Peyer's patch (tissue), 4 donors: ENCODE data around the gene MRPL46.

Source experiments
- CTCF ChIP-seq, 6 experiments: fragments of 450-650 bp in 4 of 6; fragments of 200-600 bp in 2 of 6; sonication (generic) in 1 of 6; IDR thresholded peaks; one replicate each; pipeline ENCODE4 v1.5.1; 2017 to 2019; ENCODE audit warnings: antibody characterized with exemption in 6 of 6, mild to moderate bottlenecking in 3 of 6, moderate library complexity in 1 of 6
- POLR2A ChIP-seq, 2 donors: fragments of 450-650 bp; IDR thresholded peaks; one replicate each; pipeline ENCODE4 v1.5.1; 2017; ENCODE audit warnings: antibody characterized with exemption in 2 of 2, mild to moderate bottlenecking in 2 of 2, moderate library complexity in 2 of 2

DNA sequence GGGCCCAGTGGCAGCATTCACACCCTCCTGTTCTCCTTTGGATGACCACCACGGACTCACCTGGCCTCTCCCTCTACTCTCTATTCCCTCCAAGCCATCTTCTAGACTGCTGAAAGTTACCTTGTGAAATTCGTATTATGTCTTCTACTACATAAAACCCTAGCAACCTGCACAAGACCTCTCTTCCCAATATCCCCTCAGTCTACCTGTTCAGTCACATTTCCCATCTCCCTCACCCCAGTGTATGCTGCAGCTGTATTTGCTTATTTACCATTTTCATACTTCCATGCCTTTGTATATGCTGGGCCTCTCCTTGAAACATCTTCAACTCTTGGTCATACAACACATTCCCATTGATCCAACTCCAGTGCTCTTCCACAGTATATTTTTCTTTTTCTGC is 44.0 kb upstream of the MRPL46 start:
- TF ChIP-seq CTCF (IDR thresholded peaks at IDR 0.05), result no peak
- TF ChIP-seq POLR2A (IDR thresholded peaks at IDR 0.05), result no peak
